GM23338 (cell line): ENCODE results near the gene ATP8A2. TPM values are rescaled to one million over a fixed set of nuclear protein-coding genes. Genes with fewer than 3 reads are reported as not detected.

Experiments
- ATAC-seq: fragments of 200-7000 bp; cut with Tn5 transposase; 3 replicates; pipeline ENCODE4 v1.9.1; 2020
- DNase-seq: peaks from one replicate; pipeline ENCODE4 v3.0.0-alpha.2; 2015; ENCODE audit warnings: low spot score
- H2AFZ ChIP-seq: fragments of 200-600 bp; sonication (generic); 2 replicates; pipeline ENCODE4 v1.8.0; 2016; ENCODE audit warnings: antibody characterized with exemption, mild to moderate bottlenecking, moderate library complexity
- H3F3A ChIP-seq: fragments of 200-600 bp; sonication (generic); replicated peaks from 2 replicates; pipeline ENCODE4 v1.8.0; 2017; ENCODE audit warnings: antibody characterized with exemption, mixed run types, low read depth
- H3K27ac ChIP-seq: fragments of 200-600 bp; sonication (generic); 2 replicates; pipeline ENCODE4 v1.6.1; 2016; ENCODE audit warnings: low read depth
- H3K27me3 ChIP-seq: fragments of 200-600 bp; sonication (generic); 2 replicates; pipeline ENCODE4 v1.8.0; 2016; ENCODE audit warnings: mild to moderate bottlenecking, mixed run types, moderate library complexity; ENCODE audit not compliant: insufficient read depth
- H3K36me3 ChIP-seq: fragments of 200-600 bp; sonication (generic); 2 replicates; pipeline ENCODE4 v1.8.0; 2016; ENCODE audit warnings: mild to moderate bottlenecking; ENCODE audit not compliant: insufficient read depth
- H3K4me1 ChIP-seq: fragments of 200-600 bp; sonication (generic); 2 replicates; pipeline ENCODE4 v1.8.0; 2016; ENCODE audit warnings: mild to moderate bottlenecking, moderate library complexity; ENCODE audit not compliant: insufficient read depth
- H3K4me2 ChIP-seq: fragments of 200-600 bp; sonication (generic); 2 replicates; pipeline ENCODE4 v1.7.1; 2017; ENCODE audit warnings: mixed run types
- H3K4me3 ChIP-seq: fragments of 200-600 bp; sonication (generic); 2 replicates; pipeline ENCODE4 v1.6.1; 2016; ENCODE audit warnings: mixed run types
- H3K79me2 ChIP-seq: fragments of 200-600 bp; sonication (generic); replicated peaks from 2 replicates; pipeline ENCODE4 v1.8.0; 2017; ENCODE audit warnings: mild to moderate bottlenecking; ENCODE audit not compliant: insufficient read depth
- H3K9me2 ChIP-seq: fragments of 200-600 bp; sonication (generic); 2 replicates; pipeline ENCODE4 v1.8.0; 2017; ENCODE audit not compliant: insufficient read depth
- H4K20me1 ChIP-seq: fragments of 200-600 bp; sonication (generic); replicated peaks from 2 replicates; pipeline ENCODE4 v1.8.0; 2017; ENCODE audit warnings: mild to moderate bottlenecking; ENCODE audit not compliant: insufficient read depth
- H3K27ac Mint-ChIP-seq: 2 replicates; pipeline ENCODE4 v1.8.0; 2020; ENCODE audit warnings: inconsistent platforms, mild to moderate bottlenecking, moderate library complexity, mixed read lengths
- H3K27me3 Mint-ChIP-seq: 3 replicates; pipeline ENCODE4 v1.8.0; 2022; ENCODE audit warnings: low read depth, mild to moderate bottlenecking, moderate library complexity, mixed read lengths, inconsistent platforms; ENCODE audit not compliant: insufficient read depth, poor library complexity
- H3K36me3 Mint-ChIP-seq: 3 replicates; pipeline ENCODE4 v1.8.0; 2021; ENCODE audit warnings: low read depth, mild to moderate bottlenecking, inconsistent platforms, moderate library complexity, mixed read lengths
- H3K4me1 Mint-ChIP-seq: 3 replicates; pipeline ENCODE4 v1.8.0; 2020; ENCODE audit warnings: mild to moderate bottlenecking, inconsistent platforms, mixed read lengths
- H3K4me3 Mint-ChIP-seq: 3 replicates; pipeline ENCODE4 v1.8.0; 2021; ENCODE audit warnings: moderate library complexity, mild to moderate bottlenecking, inconsistent platforms, mixed read lengths
- H3K9me3 Mint-ChIP-seq: 3 replicates; pipeline ENCODE4 v1.8.0; 2020; ENCODE audit warnings: moderate library complexity, mild to moderate bottlenecking, inconsistent platforms, mixed read lengths
- CREB1 ChIP-seq: fragments of 250-450 bp; sonication (Bioruptor Pico); IDR thresholded peaks from 2 replicates; pipeline ENCODE4 v1.5.0; 2020; ENCODE audit warnings: low read depth, mild to moderate bottlenecking, moderate library complexity
- EZH2 ChIP-seq: fragments of 200-600 bp; sonication (generic); IDR thresholded peaks from one replicate; pipeline ENCODE4 v1.8.0; 2017; ENCODE audit warnings: antibody characterized with exemption, mild to moderate bottlenecking, low read depth; ENCODE audit not compliant: unreplicated experiment
- EZH2phosphoT487 ChIP-seq: fragments of 200-600 bp; sonication (generic); IDR thresholded peaks from one replicate; pipeline ENCODE4 v1.8.1; 2018; ENCODE audit warnings: antibody characterized with exemption; ENCODE audit not compliant: unreplicated experiment
- JUNB ChIP-seq: IDR thresholded peaks from one replicate; pipeline ENCODE4 v1.6.1; 2016; ENCODE audit warnings: antibody characterized with exemption; ENCODE audit not compliant: unreplicated experiment
- NANOG ChIP-seq: IDR thresholded peaks from 2 replicates; pipeline ENCODE4 v1.6.1; 2016; ENCODE audit warnings: antibody characterized with exemption, borderline replicate concordance
- POLR2AphosphoS5 ChIP-seq: IDR thresholded peaks from 2 replicates; pipeline ENCODE4 v1.6.1; 2016; ENCODE audit warnings: antibody characterized with exemption, low read depth
- STAT1 ChIP-seq: IDR thresholded peaks from one replicate; pipeline ENCODE4 v1.6.1; 2016; ENCODE audit warnings: antibody characterized with exemption; ENCODE audit not compliant: unreplicated experiment
- ZNF114 ChIP-seq: fragments of 250-450 bp; sonication (Bioruptor Pico); IDR thresholded peaks from 2 replicates; pipeline ENCODE4 v1.5.0; 2020; ENCODE audit warnings: mild to moderate bottlenecking, moderate library complexity
- ZNF331 ChIP-seq: fragments of 250-450 bp; sonication (Bioruptor Pico); IDR thresholded peaks from 2 replicates; pipeline ENCODE4 v1.5.0; 2020; ENCODE audit warnings: low read depth, mild to moderate bottlenecking, moderate library complexity
- polyA plus RNA-seq: library from polyadenylated mRNA; unstranded; fragments of >200 nt; fragmentation: Nextera tagmentation; extraction: Ambion mirVana; gene quantifications from 2 replicates; pipeline ENCODE4 v1.2.1, GENCODE V29; 2016
- total RNA-seq: library from RNA; depleted of rRNA; stranded (reverse); fragments of >200 nt; shearing (Covaris generic); gene quantifications from 2 replicates; pipeline ENCODE4 v1.2.3, GENCODE V29; 2014
- TF ChIP-seq, protein P1 (sequence below): IDR thresholded peaks from one replicate; pipeline ENCODE4 v1.6.1; 2018; ENCODE audit warnings: antibody characterized with exemption; ENCODE audit not compliant: unreplicated experiment
- TF ChIP-seq, protein P2 (sequence below): IDR thresholded peaks from 2 replicates; pipeline ENCODE4 v1.6.1; 2016; ENCODE audit warnings: antibody characterized with exemption
- TF ChIP-seq, protein P3 (sequence below): fragments of 250-450 bp; sonication (Bioruptor Pico); IDR thresholded peaks from 2 replicates; pipeline ENCODE4 v1.5.0; 2020; ENCODE audit warnings: mild to moderate bottlenecking, moderate library complexity
- TF ChIP-seq, protein P4 (sequence below), 2 experiments: fragments of 200-600 bp in 1 of 2; sonication (generic) in 1 of 2; conservative IDR thresholded peaks; 2 replicates each; pipeline versions ENCODE4 v1.5.1 to v1.6.1; 2016 to 2017; ENCODE audit warnings: antibody characterized with exemption in 2 of 2, low read depth in 2 of 2, mild to moderate bottlenecking in 2 of 2, moderate library complexity in 1 of 2

ATP8A2 gene
- total and polyA plus RNA-seq, 2 experiments from 2014 or later = 5.7 to 8.8 TPM

DNA sequence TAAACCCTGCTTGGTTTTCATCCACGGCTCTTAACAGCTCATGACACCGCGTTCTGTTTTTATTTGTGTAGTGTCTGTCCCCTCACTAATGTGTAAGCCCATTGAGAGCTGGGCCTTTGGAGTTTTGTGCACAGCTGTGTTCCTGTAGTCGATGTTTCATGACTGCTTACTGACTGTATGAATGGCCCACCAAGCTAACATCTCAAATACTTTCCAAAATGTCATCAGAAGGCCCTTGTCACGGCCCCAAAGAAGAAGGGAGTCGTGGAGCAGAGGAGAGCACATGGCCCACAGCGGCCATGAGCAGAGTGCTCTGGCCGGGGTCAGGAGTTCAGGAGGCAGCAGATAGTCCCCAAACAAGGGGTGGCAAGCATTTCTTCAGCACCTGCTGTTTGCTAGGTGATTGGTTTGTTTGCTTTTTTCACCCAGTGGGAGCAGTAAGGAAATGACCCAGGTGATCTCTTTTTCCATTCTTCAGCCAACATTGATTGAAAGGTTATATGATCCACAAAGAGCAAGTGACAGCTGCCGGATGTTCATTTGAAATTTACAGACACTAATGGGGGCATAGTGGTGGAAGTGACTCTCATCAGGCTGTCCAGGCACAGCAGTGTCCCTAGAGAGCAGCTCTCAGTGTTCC is 315.2 kb downstream of the ATP8A2 start:
- Histone ChIP-seq H4K20me1 (no peaks in the 10 kb centered on the region), H3K9me2 (no peaks in the 10 kb centered on the region), H3K27ac (no peak overlapping the region), H2AFZ (no peak overlapping the region), H3F3A (no peaks in the 10 kb centered on the region), H3K4me1 (no peaks in the 10 kb centered on the region), H3K27me3 (no peaks in the 10 kb centered on the region), H3K36me3 (no peaks in the 10 kb centered on the region), H3K4me3 (no peak overlapping the region), H3K79me2 (no peaks in the 10 kb centered on the region), H3K4me2 (no peak overlapping the region)
- Mint-ChIP-seq H3K27me3 (peaks cover 3% of the 10 kb centered on the region), H3K27ac (no peak overlapping the region), H3K4me3 (no peak overlapping the region), H3K9me3 (no peaks in the 10 kb centered on the region), H3K36me3 (no peaks in the 10 kb centered on the region), H3K4me1 (peaks cover 6% of the 10 kb centered on the region)
- DNase-seq (no peak), ATAC-seq (no peak)
- no peak for TF ChIP-seq ZNF331 (CRISPR knock-in tag)
- TF ChIP-seq, protein P1, sequence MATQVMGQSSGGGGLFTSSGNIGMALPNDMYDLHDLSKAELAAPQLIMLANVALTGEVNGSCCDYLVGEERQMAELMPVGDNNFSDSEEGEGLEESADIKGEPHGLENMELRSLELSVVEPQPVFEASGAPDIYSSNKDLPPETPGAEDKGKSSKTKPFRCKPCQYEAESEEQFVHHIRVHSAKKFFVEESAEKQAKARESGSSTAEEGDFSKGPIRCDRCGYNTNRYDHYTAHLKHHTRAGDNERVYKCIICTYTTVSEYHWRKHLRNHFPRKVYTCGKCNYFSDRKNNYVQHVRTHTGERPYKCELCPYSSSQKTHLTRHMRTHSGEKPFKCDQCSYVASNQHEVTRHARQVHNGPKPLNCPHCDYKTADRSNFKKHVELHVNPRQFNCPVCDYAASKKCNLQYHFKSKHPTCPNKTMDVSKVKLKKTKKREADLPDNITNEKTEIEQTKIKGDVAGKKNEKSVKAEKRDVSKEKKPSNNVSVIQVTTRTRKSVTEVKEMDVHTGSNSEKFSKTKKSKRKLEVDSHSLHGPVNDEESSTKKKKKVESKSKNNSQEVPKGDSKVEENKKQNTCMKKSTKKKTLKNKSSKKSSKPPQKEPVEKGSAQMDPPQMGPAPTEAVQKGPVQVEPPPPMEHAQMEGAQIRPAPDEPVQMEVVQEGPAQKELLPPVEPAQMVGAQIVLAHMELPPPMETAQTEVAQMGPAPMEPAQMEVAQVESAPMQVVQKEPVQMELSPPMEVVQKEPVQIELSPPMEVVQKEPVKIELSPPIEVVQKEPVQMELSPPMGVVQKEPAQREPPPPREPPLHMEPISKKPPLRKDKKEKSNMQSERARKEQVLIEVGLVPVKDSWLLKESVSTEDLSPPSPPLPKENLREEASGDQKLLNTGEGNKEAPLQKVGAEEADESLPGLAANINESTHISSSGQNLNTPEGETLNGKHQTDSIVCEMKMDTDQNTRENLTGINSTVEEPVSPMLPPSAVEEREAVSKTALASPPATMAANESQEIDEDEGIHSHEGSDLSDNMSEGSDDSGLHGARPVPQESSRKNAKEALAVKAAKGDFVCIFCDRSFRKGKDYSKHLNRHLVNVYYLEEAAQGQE = no peak
- no peak for TF ChIP-seq STAT1
- no peak for TF ChIP-seq EZH2
- TF ChIP-seq, protein P2, sequence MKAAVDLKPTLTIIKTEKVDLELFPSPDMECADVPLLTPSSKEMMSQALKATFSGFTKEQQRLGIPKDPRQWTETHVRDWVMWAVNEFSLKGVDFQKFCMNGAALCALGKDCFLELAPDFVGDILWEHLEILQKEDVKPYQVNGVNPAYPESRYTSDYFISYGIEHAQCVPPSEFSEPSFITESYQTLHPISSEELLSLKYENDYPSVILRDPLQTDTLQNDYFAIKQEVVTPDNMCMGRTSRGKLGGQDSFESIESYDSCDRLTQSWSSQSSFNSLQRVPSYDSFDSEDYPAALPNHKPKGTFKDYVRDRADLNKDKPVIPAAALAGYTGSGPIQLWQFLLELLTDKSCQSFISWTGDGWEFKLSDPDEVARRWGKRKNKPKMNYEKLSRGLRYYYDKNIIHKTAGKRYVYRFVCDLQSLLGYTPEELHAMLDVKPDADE = no peak
- TF ChIP-seq, protein P3, sequence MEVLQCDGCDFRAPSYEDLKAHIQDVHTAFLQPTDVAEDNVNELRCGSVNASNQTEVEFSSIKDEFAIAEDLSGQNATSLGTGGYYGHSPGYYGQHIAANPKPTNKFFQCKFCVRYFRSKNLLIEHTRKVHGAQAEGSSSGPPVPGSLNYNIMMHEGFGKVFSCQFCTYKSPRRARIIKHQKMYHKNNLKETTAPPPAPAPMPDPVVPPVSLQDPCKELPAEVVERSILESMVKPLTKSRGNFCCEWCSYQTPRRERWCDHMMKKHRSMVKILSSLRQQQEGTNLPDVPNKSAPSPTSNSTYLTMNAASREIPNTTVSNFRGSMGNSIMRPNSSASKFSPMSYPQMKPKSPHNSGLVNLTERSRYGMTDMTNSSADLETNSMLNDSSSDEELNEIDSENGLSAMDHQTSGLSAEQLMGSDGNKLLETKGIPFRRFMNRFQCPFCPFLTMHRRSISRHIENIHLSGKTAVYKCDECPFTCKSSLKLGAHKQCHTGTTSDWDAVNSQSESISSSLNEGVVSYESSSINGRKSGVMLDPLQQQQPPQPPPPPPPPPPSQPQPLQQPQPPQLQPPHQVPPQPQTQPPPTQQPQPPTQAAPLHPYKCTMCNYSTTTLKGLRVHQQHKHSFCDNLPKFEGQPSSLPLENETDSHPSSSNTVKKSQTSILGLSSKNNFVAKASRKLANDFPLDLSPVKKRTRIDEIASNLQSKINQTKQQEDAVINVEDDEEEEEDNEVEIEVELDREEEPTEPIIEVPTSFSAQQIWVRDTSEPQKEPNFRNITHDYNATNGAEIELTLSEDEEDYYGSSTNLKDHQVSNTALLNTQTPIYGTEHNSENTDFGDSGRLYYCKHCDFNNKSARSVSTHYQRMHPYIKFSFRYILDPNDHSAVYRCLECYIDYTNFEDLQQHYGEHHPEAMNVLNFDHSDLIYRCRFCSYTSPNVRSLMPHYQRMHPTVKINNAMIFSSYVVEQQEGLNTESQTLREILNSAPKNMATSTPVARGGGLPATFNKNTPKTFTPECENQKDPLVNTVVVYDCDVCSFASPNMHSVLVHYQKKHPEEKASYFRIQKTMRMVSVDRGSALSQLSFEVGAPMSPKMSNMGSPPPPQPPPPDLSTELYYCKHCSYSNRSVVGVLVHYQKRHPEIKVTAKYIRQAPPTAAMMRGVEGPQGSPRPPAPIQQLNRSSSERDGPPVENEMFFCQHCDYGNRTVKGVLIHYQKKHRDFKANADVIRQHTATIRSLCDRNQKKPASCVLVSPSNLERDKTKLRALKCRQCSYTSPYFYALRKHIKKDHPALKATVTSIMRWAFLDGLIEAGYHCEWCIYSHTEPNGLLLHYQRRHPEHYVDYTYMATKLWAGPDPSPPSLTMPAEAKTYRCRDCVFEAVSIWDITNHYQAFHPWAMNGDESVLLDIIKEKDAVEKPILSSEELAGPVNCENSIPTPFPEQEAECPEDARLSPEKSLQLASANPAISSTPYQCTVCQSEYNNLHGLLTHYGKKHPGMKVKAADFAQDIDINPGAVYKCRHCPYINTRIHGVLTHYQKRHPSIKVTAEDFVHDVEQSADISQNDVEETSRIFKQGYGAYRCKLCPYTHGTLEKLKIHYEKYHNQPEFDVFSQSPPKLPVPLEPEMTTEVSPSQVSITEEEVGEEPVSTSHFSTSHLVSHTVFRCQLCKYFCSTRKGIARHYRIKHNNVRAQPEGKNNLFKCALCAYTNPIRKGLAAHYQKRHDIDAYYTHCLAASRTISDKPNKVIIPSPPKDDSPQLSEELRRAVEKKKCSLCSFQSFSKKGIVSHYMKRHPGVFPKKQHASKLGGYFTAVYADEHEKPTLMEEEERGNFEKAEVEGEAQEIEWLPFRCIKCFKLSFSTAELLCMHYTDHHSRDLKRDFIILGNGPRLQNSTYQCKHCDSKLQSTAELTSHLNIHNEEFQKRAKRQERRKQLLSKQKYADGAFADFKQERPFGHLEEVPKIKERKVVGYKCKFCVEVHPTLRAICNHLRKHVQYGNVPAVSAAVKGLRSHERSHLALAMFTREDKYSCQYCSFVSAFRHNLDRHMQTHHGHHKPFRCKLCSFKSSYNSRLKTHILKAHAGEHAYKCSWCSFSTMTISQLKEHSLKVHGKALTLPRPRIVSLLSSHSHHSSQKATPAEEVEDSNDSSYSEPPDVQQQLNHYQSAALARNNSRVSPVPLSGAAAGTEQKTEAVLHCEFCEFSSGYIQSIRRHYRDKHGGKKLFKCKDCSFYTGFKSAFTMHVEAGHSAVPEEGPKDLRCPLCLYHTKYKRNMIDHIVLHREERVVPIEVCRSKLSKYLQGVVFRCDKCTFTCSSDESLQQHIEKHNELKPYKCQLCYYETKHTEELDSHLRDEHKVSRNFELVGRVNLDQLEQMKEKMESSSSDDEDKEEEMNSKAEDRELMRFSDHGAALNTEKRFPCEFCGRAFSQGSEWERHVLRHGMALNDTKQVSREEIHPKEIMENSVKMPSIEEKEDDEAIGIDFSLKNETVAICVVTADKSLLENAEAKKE = no peak
- TF ChIP-seq POLR2AphosphoS5 = no peak
- TF ChIP-seq JUNB = no peak
- TF ChIP-seq, protein P4, sequence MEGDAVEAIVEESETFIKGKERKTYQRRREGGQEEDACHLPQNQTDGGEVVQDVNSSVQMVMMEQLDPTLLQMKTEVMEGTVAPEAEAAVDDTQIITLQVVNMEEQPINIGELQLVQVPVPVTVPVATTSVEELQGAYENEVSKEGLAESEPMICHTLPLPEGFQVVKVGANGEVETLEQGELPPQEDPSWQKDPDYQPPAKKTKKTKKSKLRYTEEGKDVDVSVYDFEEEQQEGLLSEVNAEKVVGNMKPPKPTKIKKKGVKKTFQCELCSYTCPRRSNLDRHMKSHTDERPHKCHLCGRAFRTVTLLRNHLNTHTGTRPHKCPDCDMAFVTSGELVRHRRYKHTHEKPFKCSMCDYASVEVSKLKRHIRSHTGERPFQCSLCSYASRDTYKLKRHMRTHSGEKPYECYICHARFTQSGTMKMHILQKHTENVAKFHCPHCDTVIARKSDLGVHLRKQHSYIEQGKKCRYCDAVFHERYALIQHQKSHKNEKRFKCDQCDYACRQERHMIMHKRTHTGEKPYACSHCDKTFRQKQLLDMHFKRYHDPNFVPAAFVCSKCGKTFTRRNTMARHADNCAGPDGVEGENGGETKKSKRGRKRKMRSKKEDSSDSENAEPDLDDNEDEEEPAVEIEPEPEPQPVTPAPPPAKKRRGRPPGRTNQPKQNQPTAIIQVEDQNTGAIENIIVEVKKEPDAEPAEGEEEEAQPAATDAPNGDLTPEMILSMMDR (conservative IDR thresholded peaks at IDR 0.05; ENCODE audit: low read depth in 2 of 2) = no peak
- no peak for TF ChIP-seq NANOG
- no peak for TF ChIP-seq EZH2phosphoT487
- TF ChIP-seq ZNF114 (CRISPR knock-in tag) = no peak
- TF ChIP-seq CREB1 = no peak
